ENCODE results near the gene CCP110.

Gene CCP110

DNA sequence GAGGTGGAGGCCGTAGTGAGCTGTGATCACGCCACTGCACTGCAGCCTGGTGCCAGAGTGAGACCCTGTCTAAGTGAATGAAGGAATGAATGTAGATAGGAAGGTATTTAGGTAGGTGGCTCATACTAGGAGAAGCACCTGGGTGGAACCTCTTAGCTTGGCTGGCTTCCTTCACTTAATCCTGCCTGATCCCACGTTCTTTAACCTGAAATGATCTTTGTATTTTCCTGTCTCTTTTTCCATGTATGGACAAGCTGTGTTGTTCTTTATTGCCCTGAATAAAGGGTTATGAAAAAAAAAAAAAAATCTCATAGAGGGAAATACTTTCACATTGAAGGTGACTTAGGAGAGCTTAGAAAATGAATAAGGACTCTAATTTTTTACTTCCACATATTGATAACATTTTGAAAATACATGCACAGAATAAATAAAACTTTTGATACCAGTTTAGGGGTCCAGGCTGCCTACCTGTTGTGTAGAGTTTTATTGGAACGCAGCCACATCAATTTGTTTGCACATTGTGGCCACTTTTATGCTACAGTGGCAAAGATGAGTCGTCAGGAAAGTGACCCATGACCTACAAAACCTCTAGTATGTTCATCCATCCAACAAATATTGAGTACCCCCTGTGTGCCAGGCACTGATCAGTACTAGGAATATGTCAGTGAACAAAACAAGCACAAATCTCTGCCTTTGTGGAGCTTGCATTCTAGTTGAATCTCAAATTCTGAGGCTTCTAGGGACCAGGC is 76.4 kb downstream of the CCP110 start:
- no peak for DNase-seq

DNA sequence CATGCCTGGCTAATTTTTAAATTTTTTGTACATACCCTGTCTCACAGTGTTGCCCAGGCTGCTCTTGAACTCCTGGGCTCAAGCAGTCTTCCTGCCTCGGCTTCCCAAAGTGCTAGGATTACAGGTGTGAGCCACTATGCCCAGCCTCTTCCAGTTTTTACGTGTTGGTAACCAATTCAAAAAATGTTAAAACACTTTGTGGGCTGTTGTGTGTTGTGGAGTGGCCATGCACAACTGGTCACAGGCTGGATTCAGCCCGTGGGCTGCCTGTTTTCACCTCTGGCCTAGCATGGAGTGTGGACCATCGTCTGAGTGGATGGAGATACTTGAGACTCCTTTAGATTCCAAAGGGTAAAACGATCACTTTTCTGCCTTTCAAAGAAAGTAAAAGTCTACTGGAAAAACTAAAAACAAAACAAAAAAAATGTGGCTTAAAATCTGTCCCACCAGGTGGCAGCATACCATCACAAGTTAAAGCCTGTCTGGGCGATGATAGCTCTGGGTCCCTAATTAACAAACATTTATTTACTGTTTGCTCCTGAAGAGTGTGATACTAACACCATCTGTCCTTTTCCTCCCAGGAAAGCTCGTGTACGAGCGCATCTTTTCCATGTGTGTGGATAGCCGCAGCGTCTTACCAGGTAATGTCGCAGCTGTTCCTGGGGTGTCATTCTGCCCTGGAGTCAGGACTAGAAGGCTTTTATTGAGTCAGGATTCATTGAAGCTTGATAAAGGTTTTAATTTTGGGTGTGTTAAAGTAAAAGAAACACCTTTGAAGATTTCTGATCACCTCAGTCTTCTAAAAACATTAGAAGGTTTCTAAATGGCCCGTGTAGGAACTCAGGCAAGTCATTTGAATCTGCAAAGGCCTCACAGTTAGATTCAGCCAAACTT is 77.6 kb downstream of the CCP110 start:
- peak in 31 of 58 donors; percentile 4 to 66 (median 27) for DNase-seq

All from anterior cingulate cortex (tissue), 58 donors.